Panc1 (cell line): ENCODE data around the gene BIK. TPM values are rescaled to one million over a fixed set of nuclear protein-coding genes. Genes with fewer than 3 reads are reported as not detected.

Source experiments
- ATAC-seq: fragments of 200-7000 bp; cut with Tn5 transposase; 2 replicates; pipeline ENCODE4 v1.9.1; 2020; ENCODE audit warnings: mild to moderate bottlenecking, moderate library complexity
- BruUV-seq: library from RNA; stranded (reverse); fragments of 400-500 nt; replicated peaks from 2 replicates; lab custom pipeline; 2021; lab: Mats Ljungman, UMichigan
- CTCF ChIA-PET: fragments of 300-600 bp; sonication (Branson Sonifier 250); formaldehyde crosslinking; loops from one replicate; lab custom pipeline; 2022; ENCODE audit warnings: antibody characterized with exemption; lab: Charles Lee
- POLR2A ChIA-PET: fragments of 300-600 bp; sonication (Branson Sonifier 250); formaldehyde crosslinking; loops from one replicate; lab custom pipeline; 2022; ENCODE audit warnings: antibody characterized with exemption; lab: Charles Lee
- DNase-seq: peaks from one replicate; pipeline ENCODE4 v3.0.0-alpha.2; 2010; ENCODE audit warnings: low read depth, low spot score
- H3K27ac ChIP-seq: 2 replicates; pipeline ENCODE4 v1.5.1; 2011; ENCODE audit warnings: mild to moderate bottlenecking, low read length, inconsistent platforms
- H3K27me3 ChIP-seq: fragments of 200-500 bp; sonication (Bioruptor generic); 2 replicates; pipeline ENCODE4 v1.6.0; 2014; ENCODE audit warnings: low read length, inconsistent platforms; ENCODE audit not compliant: control insufficient read depth, insufficient read depth
- H3K36me3 ChIP-seq: fragments of 200-500 bp; sonication (Bioruptor generic); 2 replicates; pipeline ENCODE4 v1.5.1; 2014; ENCODE audit warnings: inconsistent platforms, mild to moderate bottlenecking, low read length, moderate library complexity; ENCODE audit not compliant: control insufficient read depth, insufficient read depth
- H3K4me1 ChIP-seq: 2 replicates; pipeline ENCODE4 v1.5.1; 2011; ENCODE audit warnings: inconsistent platforms, mild to moderate bottlenecking, low read length, moderate library complexity; ENCODE audit not compliant: control insufficient read depth, insufficient read depth
- H3K4me3 ChIP-seq, 2 experiments: 2 replicates each; pipeline ENCODE4 v1.5.1; 2011 to 2012; ENCODE audit warnings: low read depth in 2 of 2, low read length in 2 of 2, mild to moderate bottlenecking in 2 of 2, inconsistent platforms in 1 of 2, moderate library complexity in 1 of 2
- H3K9me3 ChIP-seq: fragments of 200-500 bp; sonication (Bioruptor generic); 2 replicates; pipeline ENCODE4 v1.5.1; 2014; ENCODE audit warnings: low read depth, mild to moderate bottlenecking, inconsistent platforms, low read length, moderate library complexity; ENCODE audit not compliant: control insufficient read depth, insufficient read depth
- CTCF ChIP-seq: fragments of 450-650 bp; IDR thresholded peaks from 2 replicates; pipeline ENCODE4 v1.5.1; 2017; ENCODE audit warnings: mild to moderate bottlenecking
- POLR2AphosphoS5 ChIP-seq: IDR thresholded peaks from 2 replicates; pipeline ENCODE4 v1.6.1; 2012; ENCODE audit warnings: mild to moderate bottlenecking, low read depth, low read length, moderate library complexity
- REST ChIP-seq, 2 experiments: IDR thresholded peaks; 2 replicates each; pipeline ENCODE4 v1.6.1; 2011 to 2012; ENCODE audit warnings: low read depth in 2 of 2, control low read depth in 1 of 2, low read length in 1 of 2, mild to moderate bottlenecking in 1 of 2, moderate library complexity in 1 of 2; ENCODE audit not compliant: insufficient read depth in 1 of 2
- SIN3A ChIP-seq: IDR thresholded peaks from 2 replicates; pipeline ENCODE4 v1.6.1; 2012; ENCODE audit warnings: low read depth, mild to moderate bottlenecking, low read length, moderate library complexity, borderline replicate concordance; ENCODE audit not compliant: insufficient read depth
- TCF7L2 ChIP-seq: IDR thresholded peaks from 2 replicates; pipeline ENCODE4 v1.6.1; 2011; ENCODE audit warnings: mild to moderate bottlenecking, low read depth, low read length, inconsistent platforms
- in situ Hi-C: cut with HindIII; loops from 2 replicates; pipeline ENCODE4 v1.10.0; 2016; ENCODE audit warnings: low sequenced_read_pairs, low pct_unique_long_range_greater_than_20kb
- intact Hi-C: fragments of 100-400 bp; cut with micrococcal nuclease; formaldehyde crosslinking; loops from one replicate; pipeline ENCODE4 v1.10.0; 2022; ENCODE audit not compliant: unreplicated experiment
- total RNA-seq: library from RNA; stranded (reverse); gene quantifications from one replicate; pipeline ENCODE4 v1.2.1, GENCODE V29; 2021; ENCODE audit not compliant: unreplicated experiment

BIK gene
- total RNA-seq, 1 experiment from 2014 or later, result 0.18 TPM

GRCh38 chr22:43134553-43134952 lies 24.0 kb downstream of the BIK start:
- DNase-seq, result no peak
- no TSS peak for BruUV-seq
- peaks cover 1% of the 10 kb centered on the region; the same call in 1 of the 2 replicates for H3K4me1 ChIP-seq
- no peaks in the 10 kb centered on the region for H3K9me3 ChIP-seq
- H3K4me3 ChIP-seq, result no peak overlapping the region
- ATAC-seq, result no peak
- in situ Hi-C loops (no loop called here), intact Hi-C loops (no loop called here)
- no peaks in the 10 kb centered on the region for H3K27me3 ChIP-seq
- POLR2A ChIA-PET, result no interaction called here
- CTCF ChIA-PET, result no interaction called here
- TF ChIP-seq SIN3A, result no peak
- TF ChIP-seq TCF7L2, result no peak
- no peak for TF ChIP-seq CTCF
- no peak for TF ChIP-seq REST (IDR thresholded peaks at IDR 0.05; ENCODE audit: insufficient read depth in 1 of 2, low read depth in 2 of 2, low read length in 1 of 2)
- TF ChIP-seq POLR2AphosphoS5, result no peak
- no peak overlapping the region for H3K27ac ChIP-seq
- no peaks in the 10 kb centered on the region; the same call in 1 of the 2 replicates for H3K36me3 ChIP-seq

GRCh38 chr22:43135565-43135964 lies 25.0 kb downstream of the BIK start:
- ATAC-seq (no peak), DNase-seq (no peak)
- ChIA-PET POLR2A (no interaction called here), CTCF (interaction anchor here (0.5 kb wide), 1 partner anchor 61 kb away, joined by 3 read pairs; no protein-coding TSS in a partner anchor)
- no TSS peak for BruUV-seq
- no peaks in the 10 kb centered on the region; the same call in 1 of the 2 replicates for H3K36me3 ChIP-seq
- no peak overlapping the region for H3K4me3 ChIP-seq
- no peaks in the 10 kb centered on the region for H3K4me1 ChIP-seq
- H3K27ac ChIP-seq, result no peak overlapping the region
- no peaks in the 10 kb centered on the region for H3K27me3 ChIP-seq
- in situ Hi-C loops, result no loop called here
- TF ChIP-seq CTCF, result no peak
- intact Hi-C loops, result no loop called here
- no peaks in the 10 kb centered on the region for H3K9me3 ChIP-seq
